Activated CD8-positive, alpha-beta T cell treated with anti-CD3 and anti-CD28 coated beads, Interleukin-2, amount 10 ng/mL, durations not matched to agents 7 days and 5 days (primary cell): ENCODE data around the gene PGAP3. TPM values are rescaled to one million over a fixed set of nuclear protein-coding genes. Genes with fewer than 3 reads are reported as not detected.

ENCODE experiments used
- ATAC-seq: fragments of 150-1000 bp; cut with Tn5 transposase; one replicate; pipeline ENCODE4 v1.10.0; 2021; ENCODE audit warnings: moderate library complexity
- CTCF ChIA-PET: fragments of 350-600 bp; sonication (Branson Sonifier 250); formaldehyde crosslinking; loops from one replicate; lab custom pipeline; 2021; ENCODE audit warnings: antibody characterized with exemption; lab: Charles Lee
- POLR2A ChIA-PET: fragments of 350-600 bp; sonication (Branson Sonifier 250); formaldehyde crosslinking; loops from one replicate; lab custom pipeline; 2021; ENCODE audit warnings: antibody characterized with exemption; lab: Charles Lee
- DNase-seq: peaks from one replicate; pipeline ENCODE4 v3.0.0-alpha.2; 2020
- H3K27ac Mint-ChIP-seq: one replicate; pipeline ENCODE4 v1.8.0; 2021; ENCODE audit warnings: mild to moderate bottlenecking, mixed read lengths
- H3K27me3 Mint-ChIP-seq: one replicate; pipeline ENCODE4 v1.8.0; 2021; ENCODE audit warnings: low read depth, mixed read lengths
- H3K36me3 Mint-ChIP-seq: one replicate; pipeline ENCODE4 v1.8.0; 2021; ENCODE audit warnings: low read depth, mixed read lengths
- H3K4me1 Mint-ChIP-seq: one replicate; pipeline ENCODE4 v1.8.0; 2021; ENCODE audit warnings: low read depth, mixed read lengths
- H3K4me3 Mint-ChIP-seq: one replicate; pipeline ENCODE4 v1.8.0; 2021; ENCODE audit warnings: mild to moderate bottlenecking, mixed read lengths
- H3K9me3 Mint-ChIP-seq: one replicate; pipeline ENCODE4 v1.8.0; 2022; ENCODE audit warnings: mixed read lengths; ENCODE audit not compliant: insufficient read depth
- total RNA-seq, 2 experiments: library from RNA; stranded (reverse); gene quantifications; one replicate each; pipeline ENCODE4 v1.2.3, GENCODE V29; 2021

PGAP3 gene
- total RNA-seq, 2 experiments from 2014 or later: 12.3 to 14.7 TPM

GRCh38 chr17:39669897-39670735, 17.7 kb downstream of the PGAP3 start:
- ChIA-PET POLR2A (interaction anchor here (0.7 to 3.3 kb wide), 5 partner anchors 10 to 85 kb away, joined by 3 to 12 read pairs (median 5); partner anchors contain the start of gene PGAP3), CTCF (interaction anchor here (1.1 to 13.7 kb wide), 11 partner anchors 10 to 62 kb away, joined by 3 to 195 read pairs (median 9); partner anchors contain the start of genes PGAP3 and STARD3)
- H3K27me3 Mint-ChIP-seq: peaks cover 29% of the 10 kb centered on the region
- H3K4me3 Mint-ChIP-seq: no peak overlapping the region
- no peak for ATAC-seq
- H3K4me1 Mint-ChIP-seq: peaks cover 11% of the 10 kb centered on the region
- H3K27ac Mint-ChIP-seq: no peak overlapping the region
- no peaks in the 10 kb centered on the region for H3K36me3 Mint-ChIP-seq
- DNase-seq: no peak
- H3K9me3 Mint-ChIP-seq: no peaks in the 10 kb centered on the region

- H3K9me3 Mint-ChIP-seq: no peaks in the 10 kb centered on the region
- peaks cover 29% of the 10 kb centered on the region for H3K27me3 Mint-ChIP-seq
- DNase-seq (peak; percentile 78), ATAC-seq (peak; percentile 83)
- POLR2A ChIA-PET: interaction anchor here (0.6 to 1.2 kb wide), 3 partner anchors 9 to 132 kb away, joined by 3 to 7 read pairs (median 5); no protein-coding TSS in a partner anchor
- H3K36me3 Mint-ChIP-seq: no peaks in the 10 kb centered on the region
- H3K4me3 Mint-ChIP-seq: peak within 1 kb of the TSS; percentile 26
- H3K4me1 Mint-ChIP-seq: peaks cover 11% of the 10 kb centered on the region
- CTCF ChIA-PET: interaction anchor here (0.5 to 13.7 kb wide), 23 partner anchors 8 to 226 kb away, joined by 3 to 195 read pairs (median 4); partner anchors contain the start of genes ERBB2, MIEN1, PGAP3 and STARD3
- H3K27ac Mint-ChIP-seq: no peak within 1 kb of the TSS
These were observed 19.6 kb downstream of the PGAP3 start, which contains the start of gene PNMT for GRCh38 chr17:39667945-39668924. Gene PNMT, plus strand, starts transcription at chr17:39668453. Its CDS starts 23 bp downstream, at chr17:39668476.

GRCh38 chr17:39667262-39667944, 20.5 kb downstream of the PGAP3 start:
- POLR2A ChIA-PET: interaction anchor here (1.0 to 1.9 kb wide), 4 partner anchors 8 to 44 kb away, joined by 4 to 7 read pairs (median 6); partner anchors contain the start of gene PGAP3

GRCh38 chr17:39666601-39667261, 21.1 kb downstream of the PGAP3 start:
- peaks cover 7% of the 10 kb centered on the region for H3K4me1 Mint-ChIP-seq
- H3K27me3 Mint-ChIP-seq: peaks cover 26% of the 10 kb centered on the region
- H3K9me3 Mint-ChIP-seq: no peaks in the 10 kb centered on the region
- no peak for ATAC-seq
- DNase-seq: no peak
- POLR2A ChIA-PET: interaction anchor here (1.0 to 1.9 kb wide), 5 partner anchors 8 to 43 kb away, joined by 3 to 7 read pairs (median 5); partner anchors contain the start of gene PGAP3
- H3K36me3 Mint-ChIP-seq: peaks cover 3% of the 10 kb centered on the region
- H3K4me3 Mint-ChIP-seq: no peak overlapping the region
- no peak overlapping the region for H3K27ac Mint-ChIP-seq
- CTCF ChIA-PET: interaction anchor here (1.2 to 13.7 kb wide), 4 partner anchors 12 to 63 kb away, joined by 5 to 195 read pairs (median 10); partner anchors contain the start of gene MIEN1

More at GRCh38 chr17:39667262-39667944, 20.5 kb downstream of the PGAP3 start:
- no peak overlapping the region for H3K4me3 Mint-ChIP-seq
- H3K4me1 Mint-ChIP-seq: peaks cover 11% of the 10 kb centered on the region
- peaks cover 3% of the 10 kb centered on the region for H3K36me3 Mint-ChIP-seq
- DNase-seq: no peak
- ATAC-seq: no peak
- H3K27me3 Mint-ChIP-seq: peaks cover 29% of the 10 kb centered on the region
- H3K27ac Mint-ChIP-seq: no peak overlapping the region
- no peaks in the 10 kb centered on the region for H3K9me3 Mint-ChIP-seq
- CTCF ChIA-PET: interaction anchor here (1.2 to 13.7 kb wide), 7 partner anchors 12 to 118 kb away, joined by 3 to 195 read pairs (median 5); partner anchors contain the start of gene MIEN1

GRCh38 chr17:39666231-39666600, 21.6 kb downstream of the PGAP3 start:
- Mint-ChIP-seq H3K9me3 (no peaks in the 10 kb centered on the region), H3K27ac (no peak overlapping the region), H3K36me3 (peaks cover 7% of the 10 kb centered on the region), H3K4me1 (peaks cover 7% of the 10 kb centered on the region), H3K4me3 (no peak overlapping the region), H3K27me3 (peaks cover 26% of the 10 kb centered on the region)
- DNase-seq: no peak
- POLR2A ChIA-PET: interaction anchor here (1.0 to 1.9 kb wide), 3 partner anchors 8 to 22 kb away, joined by 3 to 7 read pairs (median 5); partner anchors contain the start of gene PGAP3
- ATAC-seq: no peak
- CTCF ChIA-PET: interaction anchor here (1.2 to 13.7 kb wide), 4 partner anchors 13 to 64 kb away, joined by 5 to 195 read pairs (median 10); partner anchors contain the start of gene MIEN1

- H3K36me3 Mint-ChIP-seq: peaks cover 9% of the 10 kb centered on the region
- ChIA-PET CTCF (interaction anchor here (1.2 to 13.7 kb wide), 3 partner anchors 12 to 43 kb away, joined by 5 to 195 read pairs (median 14); no protein-coding TSS in a partner anchor), POLR2A (interaction anchor here (1.0 to 1.9 kb wide), 2 partner anchors 9 to 23 kb away, joined by 3 to 7 read pairs; partner anchors contain the start of gene PGAP3)
- H3K4me3 Mint-ChIP-seq: no peak overlapping the region
- H3K4me1 Mint-ChIP-seq: peaks cover 7% of the 10 kb centered on the region
- no peak for ATAC-seq
- peaks cover 25% of the 10 kb centered on the region for H3K27me3 Mint-ChIP-seq
- H3K9me3 Mint-ChIP-seq: no peaks in the 10 kb centered on the region
- DNase-seq: no peak
- H3K27ac Mint-ChIP-seq: no peak overlapping the region
These were observed 22.1 kb downstream of the PGAP3 start for GRCh38 chr17:39665642-39666224.

- no peak for ATAC-seq
- peaks cover 13% of the 10 kb centered on the region for H3K36me3 Mint-ChIP-seq
- CTCF ChIA-PET: interaction anchor here (13.7 kb wide), 1 partner anchor 43 kb away, joined by 195 read pairs; no protein-coding TSS in a partner anchor
- H3K4me1 Mint-ChIP-seq: peaks cover 9% of the 10 kb centered on the region
- no peak within 1 kb of the TSS for H3K4me3 Mint-ChIP-seq
- DNase-seq: no peak
- H3K27ac Mint-ChIP-seq: no peak within 1 kb of the TSS
- no peaks in the 10 kb centered on the region for H3K9me3 Mint-ChIP-seq
- H3K27me3 Mint-ChIP-seq: peaks cover 20% of the 10 kb centered on the region
- POLR2A ChIA-PET: no interaction called here
These were observed 23.0 kb downstream of the PGAP3 start, which contains the start of gene TCAP for GRCh38 chr17:39664581-39665561. Gene TCAP, plus strand, starts transcription at chr17:39665349. Its CDS starts 11 bp downstream, at chr17:39665360.

GRCh38 chr17:39663688-39664580, 23.9 kb downstream of the PGAP3 start:
- peaks cover 16% of the 10 kb centered on the region for H3K27me3 Mint-ChIP-seq
- ChIA-PET POLR2A (interaction anchor here (0.6 to 1.2 kb wide), 2 partner anchors 30 to 66 kb away, joined by 3 read pairs; no protein-coding TSS in a partner anchor), CTCF (no interaction called here)
- H3K4me3 Mint-ChIP-seq: no peak overlapping the region
- H3K4me1 Mint-ChIP-seq: peaks cover 16% of the 10 kb centered on the region
- peaks cover 17% of the 10 kb centered on the region for H3K36me3 Mint-ChIP-seq
- H3K9me3 Mint-ChIP-seq: no peaks in the 10 kb centered on the region
- ATAC-seq (no peak), DNase-seq (no peak)
- no peak overlapping the region for H3K27ac Mint-ChIP-seq
